Measurements from ENCODE around the gene MKNK2. TPM values are rescaled to one million over a fixed set of nuclear protein-coding genes. Genes with fewer than 3 reads are reported as not detected.
"Not testable (repeated sequence)": the region's sequence is repeated elsewhere in the genome, so short reads cannot be mapped to it uniquely, and the experiment has no call there.

The MKNK2 gene
- polyA plus RNA-seq, 3 donors = 16.9 to 333 (median 21.8) TPM

- peaks cover 42% of the 10 kb centered on the region for H3K4me1 Mint-ChIP-seq
- Histone ChIP-seq H3K4me3 (replicated peaks in 1 of 3; ENCODE audit: low read depth in 2 of 3, low read length in 3 of 3) (peak within 1 kb of the TSS; percentile 49 to 99 (median 95)), H3K9me3 (replicated peaks in 1 of 2; ENCODE audit: control insufficient read depth in 1 of 2, insufficient read depth in 1 of 2, low read length in 2 of 2) (no peaks in the 10 kb centered on the region), H4K20me1 (ENCODE audit: insufficient read depth, low read length) (peaks cover 36% of the 10 kb centered on the region), H3K4me1 (ENCODE audit: control insufficient read depth in 1 of 2, insufficient read depth in 2 of 2, low read length in 2 of 2) (peaks cover 48 to 55% of the 10 kb centered on the region in 2 donors), H3K4me2 (replicated peaks; ENCODE audit: extremely low read depth, low read length, poor library complexity, severe bottlenecking) (peak within 1 kb of the TSS; percentile 97), H3K27ac (ENCODE audit: low read depth in 1 of 2, low read length in 2 of 2) (peak within 1 kb of the TSS; percentile 96 to 98), H3K36me3 (replicated peaks in 1 of 2; ENCODE audit: control insufficient read depth in 1 of 2, insufficient read depth in 2 of 2, low read length in 2 of 2) (peaks cover 19 to 25% of the 10 kb centered on the region in 2 donors), H3K27me3 (ENCODE audit: control insufficient read depth in 2 of 2, insufficient read depth in 2 of 2, low read length in 2 of 2) (no peaks in the 10 kb centered on the region), H2AFZ (ENCODE audit: insufficient read depth, low read depth, low read length, poor library complexity, severe bottlenecking) (peak within 1 kb of the TSS; percentile 51), H3K9ac (ENCODE audit: insufficient read depth, low read length, poor library complexity, severe bottlenecking) (peak within 1 kb of the TSS; percentile 89), H3K79me2 (ENCODE audit: insufficient read depth, low read length) (peaks cover 40% of the 10 kb centered on the region)
- peak within 1 kb of the TSS; percentile 100 for H3K27ac Mint-ChIP-seq
- H3K4me3 Mint-ChIP-seq = peak within 1 kb of the TSS; percentile 91 to 99
- H3K27me3 Mint-ChIP-seq (ENCODE audit: low read depth in 3 of 3) = peaks cover 0 to 4% (median 0%) of the 10 kb centered on the region in 3 donors
- peaks cover 24 to 41% of the 10 kb centered on the region in 2 donors for H3K36me3 Mint-ChIP-seq
- WGBS (ENCODE audit: insufficient coverage) = under 1% methylated on average over 56 of the region's 56 CpGs
- intact Hi-C loops (cut with micrococcal nuclease) = loop anchor here (1.0 to 5.0 kb wide), 6 partner anchors 11 to 77 kb away; partner anchors contain the start of gene AP3D1 (in 2 of the 2)
- DNase-seq = peak; percentile 77 to 90 (median 89)
- peaks cover 0 to 3% (median 0%) of the 10 kb centered on the region in 7 donors for H3K9me3 Mint-ChIP-seq
- peak; percentile 49 for TF ChIP-seq CTCF (IDR thresholded peaks at IDR 0.05)
These were observed 45.0 kb upstream of the MKNK2 start, which contains the start of gene MOB3A for GRCh38 chr19:2096034-2096479. MOB3A (minus strand) TSS chr19:2096326; CDS start chr19:2078560, 17,766 bp downstream.

DNA sequence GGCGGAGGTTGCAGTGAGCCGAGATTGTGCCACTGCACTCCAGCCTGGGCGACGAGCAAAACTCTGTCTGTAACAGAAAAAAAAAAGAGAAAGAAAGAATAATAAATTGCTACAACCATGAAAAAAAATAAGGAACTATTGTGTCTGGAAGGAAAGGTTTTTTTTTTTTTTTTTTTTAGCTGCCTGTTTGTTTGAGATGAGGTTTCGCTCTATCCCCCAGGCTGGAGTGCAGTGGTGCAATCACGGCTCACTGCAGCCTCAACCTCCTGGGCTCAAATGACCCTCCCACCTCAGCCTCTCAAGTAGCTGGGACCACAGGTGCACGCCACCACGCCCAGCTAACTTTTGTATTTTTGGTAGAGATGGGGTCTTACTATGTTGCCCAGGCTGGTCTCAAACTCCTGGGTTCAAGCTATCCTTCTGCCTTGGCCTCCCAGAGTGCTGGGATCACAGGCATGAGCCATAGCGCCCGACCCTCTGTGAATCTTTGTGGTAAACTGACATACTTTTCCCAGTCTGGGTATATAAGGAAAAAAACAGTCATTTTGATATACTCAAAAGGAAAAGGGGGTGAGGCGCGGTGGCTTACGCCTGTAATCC is 41.0 kb upstream of the MKNK2 start:
- intact Hi-C loops (cut with micrococcal nuclease) = loop anchor here in 1 of 2 donors (5.0 kb wide), 3 partner anchors 75 to 525 kb away; no protein-coding TSS in a partner anchor
- Histone ChIP-seq H3K4me2 (replicated peaks; ENCODE audit: extremely low read depth, low read length, poor library complexity, severe bottlenecking) (peak overlapping the region; percentile 97), H3K4me3 (replicated peaks in 1 of 3; ENCODE audit: low read depth in 2 of 3, low read length in 3 of 3) (peak overlapping the region in 1 of 3 experiments; percentile 99), H3K4me1 (ENCODE audit: control insufficient read depth in 1 of 2, insufficient read depth in 2 of 2, low read length in 2 of 2) (peaks cover 78 to 86% of the 10 kb centered on the region in 2 donors), H3K9ac (ENCODE audit: insufficient read depth, low read length, poor library complexity, severe bottlenecking) (peak overlapping the region; percentile 89), H3K79me2 (ENCODE audit: insufficient read depth, low read length) (peaks cover 74% of the 10 kb centered on the region), H3K27ac (ENCODE audit: low read depth in 1 of 2, low read length in 2 of 2) (peak overlapping the region; percentile 96 to 98)
- Mint-ChIP-seq H3K4me3 (peak overlapping the region; percentile 31 to 55), H3K27ac (peak overlapping the region; percentile 100), H3K4me1 (peaks cover 75% of the 10 kb centered on the region), H3K36me3 (peaks cover 21 to 41% of the 10 kb centered on the region in 2 donors)
- DNase-seq = peak in 2 of 3 donors; percentile 64 to 67
- H3K9me3 Mint-ChIP-seq; H3K27me3 Mint-ChIP-seq (ENCODE audit: low read depth in 3 of 3); H4K20me1 ChIP-seq (ENCODE audit: insufficient read depth, low read length); H3K36me3 ChIP-seq (replicated peaks in 1 of 2; ENCODE audit: control insufficient read depth in 1 of 2, insufficient read depth in 2 of 2, low read length in 2 of 2); H2AFZ ChIP-seq (ENCODE audit: insufficient read depth, low read depth, low read length, poor library complexity, severe bottlenecking); H3K9me3 ChIP-seq (replicated peaks in 1 of 2; ENCODE audit: control insufficient read depth in 1 of 2, insufficient read depth in 1 of 2, low read length in 2 of 2); H3K27me3 ChIP-seq (ENCODE audit: control insufficient read depth in 2 of 2, insufficient read depth in 2 of 2, low read length in 2 of 2): not testable (repeated sequence)
- WGBS (ENCODE audit: insufficient coverage) = 100% methylated on average over 1 of the region's 13 CpGs

Measured in CD14-positive monocyte (primary cell).